Endothelial cell of umbilical vein (primary cell): ENCODE data around the gene PCMT1. TPM values are rescaled to one million over a fixed set of nuclear protein-coding genes. Genes with fewer than 3 reads are reported as not detected.
A peak's percentile ranks its signal among the peaks of the same experiment; 100 is the strongest.

Source experiments
- BruUV-seq: library from RNA; stranded (reverse); fragments of 400-500 nt; replicated peaks from 2 replicates; lab custom pipeline; 2021; lab: Mats Ljungman, UMichigan
- CTCF ChIA-PET: fragments of 300-600, 350-600 bp; sonication (Branson Sonifier 250); formaldehyde crosslinking; loops from one replicate; lab custom pipeline; 2021; ENCODE audit warnings: antibody characterized with exemption, inconsistent platforms; lab: Charles Lee
- POLR2A ChIA-PET: fragments of 300-600, 350-600 bp; sonication (Branson Sonifier 250); formaldehyde crosslinking; loops from one replicate; lab custom pipeline; 2021; ENCODE audit warnings: antibody characterized with exemption, inconsistent platforms; lab: Charles Lee
- DNase-seq: peaks from one replicate; pipeline ENCODE4 v3.0.0-alpha.2; 2011; ENCODE audit warnings: low read depth, low spot score
- FAIRE-seq: peaks from 2 replicates; lab custom pipeline; 2011; peaks lifted over from hg19 to GRCh38; lab: Jason Lieb, UNC
- H2AFZ ChIP-seq: 2 replicates; pipeline ENCODE4 v1.6.0; 2012; ENCODE audit warnings: low read depth, low read length, control low read depth, inconsistent platforms
- H3K27ac ChIP-seq: 2 replicates; pipeline ENCODE4 v1.5.1; 2011; ENCODE audit warnings: low read depth, mild to moderate bottlenecking, control low read depth, low read length, moderate library complexity; ENCODE audit not compliant: insufficient read depth
- H3K27me3 ChIP-seq, 2 experiments: 2 replicates each; pipeline versions ENCODE4 v1.6.0 to v1.6.1; 2011; ENCODE audit warnings: low read length in 2 of 2, mixed read lengths in 1 of 2; ENCODE audit not compliant: control insufficient read depth in 2 of 2, insufficient read depth in 2 of 2
- H3K36me3 ChIP-seq, 2 experiments: 2 replicates in 1 of 2; 3 replicates in 1 of 2; pipeline ENCODE4 v1.5.1; 2011; ENCODE audit warnings: low read length in 2 of 2, mild to moderate bottlenecking in 1 of 2, moderate library complexity in 1 of 2; ENCODE audit not compliant: control insufficient read depth in 2 of 2, insufficient read depth in 2 of 2; ENCODE audit errors: extremely low read depth in 1 of 2
- H3K4me1 ChIP-seq: 3 replicates; pipeline ENCODE4 v1.5.1; 2011; ENCODE audit warnings: mild to moderate bottlenecking, low read length; ENCODE audit not compliant: control insufficient read depth, insufficient read depth; ENCODE audit errors: extremely low read depth
- H3K4me2 ChIP-seq: 2 replicates; pipeline ENCODE4 v1.6.1; 2011; ENCODE audit warnings: low read length, control low read depth, mixed read lengths; ENCODE audit not compliant: insufficient read depth
- H3K4me3 ChIP-seq, 3 experiments: fragments of 200-600 bp in 1 of 3; sonication (generic), shearing (Covaris generic) in 1 of 3; replicated peaks in 1 of 3; 2 replicates each; pipeline ENCODE4 v1.5.1; 2011 to 2016; ENCODE audit warnings: control low read depth in 3 of 3, low read length in 3 of 3, mild to moderate bottlenecking in 2 of 3, inconsistent platforms in 1 of 3, low read depth in 1 of 3, moderate library complexity in 1 of 3; ENCODE audit not compliant: insufficient read depth in 1 of 3
- H3K79me2 ChIP-seq: 2 replicates; pipeline ENCODE4 v1.6.0; 2012; ENCODE audit warnings: low read length, inconsistent platforms; ENCODE audit not compliant: control insufficient read depth, insufficient read depth
- H3K9ac ChIP-seq: replicated peaks from 2 replicates; pipeline ENCODE3; 2011; ENCODE audit warnings: low read length, control low read depth; ENCODE audit not compliant: insufficient read depth; ENCODE audit errors: extremely low read depth
- H3K9me1 ChIP-seq: replicated peaks from 3 replicates; pipeline ENCODE4 v1.6.0; 2011; ENCODE audit warnings: mild to moderate bottlenecking, low read length; ENCODE audit not compliant: control insufficient read depth, insufficient read depth; ENCODE audit errors: extremely low read depth
- H3K9me3 ChIP-seq: replicated peaks from 2 replicates; pipeline ENCODE4 v1.5.1; 2012; ENCODE audit warnings: low read length, inconsistent platforms; ENCODE audit not compliant: control insufficient read depth, insufficient read depth
- H4K20me1 ChIP-seq: replicated peaks from 2 replicates; pipeline ENCODE3; 2011; ENCODE audit warnings: mild to moderate bottlenecking, low read length; ENCODE audit not compliant: control insufficient read depth, insufficient read depth; ENCODE audit errors: extremely low read depth
- CTCF ChIP-seq, 2 donors: IDR thresholded peaks; 1 replicate in 1 of 2; 2 replicates in 1 of 2; pipeline ENCODE4 v1.5.1; 2011; ENCODE audit warnings: low read length in 2 of 2, mild to moderate bottlenecking in 2 of 2, moderate library complexity in 2 of 2, control low read depth in 1 of 2, inconsistent platforms in 1 of 2, low read depth in 1 of 2; ENCODE audit not compliant: insufficient read depth in 1 of 2; ENCODE audit errors: extremely low read depth in 1 of 2
- EZH2 ChIP-seq: IDR thresholded peaks from 2 replicates; pipeline ENCODE4 v1.6.1; 2012; ENCODE audit warnings: borderline replicate concordance, low read depth, mild to moderate bottlenecking, moderate library complexity, low read length, inconsistent platforms; ENCODE audit not compliant: severe bottlenecking
- FOS ChIP-seq: IDR thresholded peaks from 2 replicates; pipeline ENCODE4 v1.6.1; 2011; ENCODE audit warnings: mild to moderate bottlenecking, low read length, moderate library complexity, borderline replicate concordance; ENCODE audit not compliant: insufficient read depth
- GATA2 ChIP-seq: IDR thresholded peaks from 2 replicates; pipeline ENCODE4 v1.7.0; 2011; ENCODE audit warnings: low read depth, mild to moderate bottlenecking, moderate library complexity, mixed read lengths, low read length; ENCODE audit not compliant: insufficient read length, insufficient read depth
- JUN ChIP-seq: IDR thresholded peaks from 2 replicates; pipeline ENCODE4 v1.6.1; 2011; ENCODE audit warnings: borderline replicate concordance, low read depth; ENCODE audit not compliant: insufficient read length, insufficient read depth
- MAX ChIP-seq: IDR thresholded peaks from 2 replicates; pipeline ENCODE4 v1.6.1; 2011; ENCODE audit not compliant: insufficient read depth, insufficient read length
- MYC ChIP-seq: IDR thresholded peaks from one replicate; pipeline ENCODE4 v1.6.1; 2011; ENCODE audit warnings: mild to moderate bottlenecking, low read depth, low read length
- POLR2A ChIP-seq: IDR thresholded peaks from 2 replicates; pipeline ENCODE4 v1.6.1; 2012; ENCODE audit warnings: low read depth, mild to moderate bottlenecking, control low read depth, low read length
- POLR2AphosphoS5 ChIP-seq: IDR thresholded peaks from 2 replicates; pipeline ENCODE4 v1.6.1; 2012; ENCODE audit warnings: low read depth, mild to moderate bottlenecking, control low read depth, low read length, moderate library complexity; ENCODE audit not compliant: insufficient read depth
- dilution Hi-C: fragments of 300-500 bp; cut with MboI; formaldehyde crosslinking; loops from one replicate; pipeline ENCODE4 v1.15.0; 2019; ENCODE audit warnings: low sequenced_read_pairs; ENCODE audit not compliant: extremely low pct_ligation_motif_present
- intact Hi-C: fragments of 100-400 bp; cut with micrococcal nuclease; formaldehyde crosslinking; loops from one replicate; pipeline ENCODE4 v1.10.0; 2022
- polyA plus RNA-seq, 4 experiments: library from polyadenylated mRNA; depleted of rRNA in 3 of 4; stranded (reverse) in 3 of 4; unstranded in 1 of 4; fragments of >200 nt; gene quantifications; 2 replicates each; pipeline versions ENCODE4 v1.2.1 to v1.2.3, GENCODE V29; 2011 to 2012; ENCODE audit warnings: missing spikeins in 1 of 4
- total RNA-seq: library from RNA; stranded (reverse); gene quantifications from 2 replicates; pipeline ENCODE4 v1.2.3, GENCODE V29; 2021

PCMT1 gene
- total and polyA plus RNA-seq, 2 donors (not counting 3 experiments of a cell fraction or from before 2014, with no cell fraction given), result 95.0 to 102 TPM

GRCh38 chr6:149717255-149717587 is 32.3 kb upstream of the PCMT1 start:
- H3K36me3 ChIP-seq, result no peaks in the 10 kb centered on the region
- peak overlapping the region; percentile 73 for H2AFZ ChIP-seq
- dilution Hi-C loops (no loop called here), intact Hi-C loops (loop anchor here (5.0 kb wide), 1 partner anchor 150 kb away; the partner anchor contains the start of gene GINM1)
- peaks cover 16% of the 10 kb centered on the region for H3K4me1 ChIP-seq
- FAIRE-seq (no peak), DNase-seq (no peak)
- H3K27ac ChIP-seq, result peak overlapping the region; percentile 81
- no peaks in the 10 kb centered on the region for H3K9me3 ChIP-seq
- peak overlapping the region; percentile 65 to 98 (median 96) for H3K4me3 ChIP-seq
- no peaks in the 10 kb centered on the region for H3K27me3 ChIP-seq
- H3K9me1 ChIP-seq, result no peaks in the 10 kb centered on the region
- peak overlapping the region; percentile 97 for H3K9ac ChIP-seq
- CTCF ChIA-PET, result interaction anchor here (1.6 to 2.2 kb wide), 3 partner anchors 12 to 30 kb away, joined by 4 to 12 read pairs (median 10); partner anchors contain the start of gene NUP43
- BruUV-seq, result no TSS peak
- H3K4me2 ChIP-seq, result peak overlapping the region; percentile 97
- TF ChIP-seq POLR2A, result no peak
- no peak for TF ChIP-seq MYC
- no peak for TF ChIP-seq POLR2AphosphoS5
- no peak for TF ChIP-seq JUN
- no peak for TF ChIP-seq GATA2
- no peak for TF ChIP-seq FOS
- TF ChIP-seq MAX, result no peak
- no peak for TF ChIP-seq CTCF (IDR thresholded peaks at IDR 0.05; ENCODE audit: extremely low read depth in 1 of 2, insufficient read depth in 1 of 2, low read depth in 1 of 2, low read length in 2 of 2)
- TF ChIP-seq EZH2, result no peak
- H3K79me2 ChIP-seq, result peaks cover 54% of the 10 kb centered on the region
- H4K20me1 ChIP-seq, result no peaks in the 10 kb centered on the region
- POLR2A ChIA-PET, result no interaction called here
